Sciatic nerve (tissue), 2 donors: ENCODE results near the gene KRT74. TPM values are rescaled to one million over a fixed set of nuclear protein-coding genes. Genes with fewer than 3 reads are reported as not detected.

Experiments
- ATAC-seq: fragments of 200-7000 bp; cut with Tn5 transposase; one replicate; pipeline ENCODE4 v1.9.1; 2020; ENCODE audit warnings: mild to moderate bottlenecking, moderate library complexity
- DNase-seq: peaks from one replicate; pipeline ENCODE4 v3.0.0-alpha.2; 2020; ENCODE audit warnings: low spot score
- intact Hi-C: fragments of 100-400 bp; cut with DNase I; formaldehyde crosslinking; loops from one replicate; pipeline ENCODE4 v1.14.2; 2022
- total RNA-seq: library from RNA; stranded (reverse); fragmentation: NEBNext Ultra II Directional; extraction: Animal tissue kit (Norgen Biotek cat#: 25700); gene quantifications from one replicate; pipeline ENCODE4 v1.2.1, GENCODE V29; 2021
- donor health status: DM: no; HTN: no; CAD: no.
- donor health status: DM: no; HTN: no; CAD: no.

KRT74 gene
- not detected for total RNA-seq

- ATAC-seq (no peak), DNase-seq (peak; percentile 30)
- intact Hi-C loops, result no loop called here
Observed at GRCh38 chr12:52573743-52574142, at the start of gene KRT74. KRT74 (minus strand) TSS chr12:52573843; CDS start chr12:52573777, 66 bp downstream.

GRCh38 chr12:52622349-52622748 is 48.7 kb upstream of the KRT74 start:
- intact Hi-C loops, result no loop called here
- no peak for DNase-seq
- ATAC-seq, result no peak

GRCh38 chr12:52618866-52619265 is 45.2 kb upstream of the KRT74 start:
- ATAC-seq (no peak), DNase-seq (no peak)
- intact Hi-C loops, result no loop called here

DNA sequence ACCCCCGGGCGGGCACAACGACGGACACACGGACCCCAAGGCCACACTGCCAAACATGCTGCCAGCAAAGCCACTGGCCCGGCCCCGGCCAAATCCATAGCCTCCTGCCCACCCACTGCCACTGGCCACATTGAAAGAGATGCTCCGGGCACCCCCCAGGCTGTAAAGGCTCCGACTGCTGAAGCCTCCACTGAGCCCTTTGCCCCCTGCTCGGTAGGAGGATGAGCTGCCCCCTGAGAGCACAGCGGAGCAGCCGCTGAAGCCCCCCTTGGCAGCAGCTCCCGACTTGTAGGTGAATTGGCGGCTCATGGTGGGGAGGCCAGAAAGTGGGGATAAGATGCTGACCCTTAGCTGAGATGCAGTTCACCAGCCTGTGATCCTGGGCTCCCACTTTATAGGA is 44.6 kb upstream of the KRT74 start, which contains the start of gene KRT73:
TSS of gene KRT73 (minus strand) at position 344 of the 400 bp plus-strand sequence. CDS start at position 309, 35 bp downstream.
- DNase-seq (no peak), ATAC-seq (no peak)
- intact Hi-C loops, result no loop called here

- intact Hi-C loops, result no loop called here
- no peak for DNase-seq
Observed at GRCh38 chr12:52617403-52617785, 43.8 kb upstream of the KRT74 start.

GRCh38 chr12:52616680-52617402 is 43.2 kb upstream of the KRT74 start:
- intact Hi-C loops, result no loop called here
- no peak for ATAC-seq

More at GRCh38 chr12:52617403-52617785, 43.8 kb upstream of the KRT74 start:
- ATAC-seq, result no peak

GRCh38 chr12:52615912-52616311 is 42.3 kb upstream of the KRT74 start:
- DNase-seq (no peak), ATAC-seq (no peak)
- intact Hi-C loops, result no loop called here

More at GRCh38 chr12:52616680-52617402, 43.2 kb upstream of the KRT74 start:
- no peak for DNase-seq

DNA sequence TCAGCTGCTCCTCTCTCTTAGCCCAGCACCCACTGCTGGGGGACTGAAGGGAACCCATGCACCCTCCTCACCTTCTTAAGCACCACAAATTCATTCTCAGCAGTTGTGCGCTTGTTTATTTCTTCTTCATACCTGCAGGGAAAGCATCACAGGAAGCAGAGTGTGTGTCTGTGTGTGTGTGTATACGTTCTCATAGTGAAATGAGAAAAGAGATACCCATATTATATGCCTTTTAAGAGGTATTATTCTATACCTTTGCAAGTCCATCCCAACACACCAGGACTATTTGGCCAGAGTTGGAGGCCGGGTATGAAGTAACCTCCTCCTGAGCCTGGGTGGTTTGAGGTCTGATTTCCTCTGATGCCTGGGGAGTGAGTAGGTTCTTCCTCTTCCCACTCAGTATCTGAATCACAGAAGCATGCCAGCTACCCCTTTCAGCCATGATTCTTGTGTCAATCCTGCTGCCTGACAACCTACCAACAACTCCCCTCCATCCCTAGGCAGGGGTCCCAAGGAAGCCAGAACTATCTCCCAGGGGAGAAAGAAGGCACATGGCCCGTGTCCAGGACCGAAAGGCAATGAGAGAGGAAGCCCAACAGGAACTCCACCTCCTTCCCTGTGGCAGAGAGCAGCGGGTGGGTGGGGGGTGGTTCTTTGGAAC is 41.7 kb upstream of the KRT74 start:
- DNase-seq (no peak), ATAC-seq (no peak)

DNA sequence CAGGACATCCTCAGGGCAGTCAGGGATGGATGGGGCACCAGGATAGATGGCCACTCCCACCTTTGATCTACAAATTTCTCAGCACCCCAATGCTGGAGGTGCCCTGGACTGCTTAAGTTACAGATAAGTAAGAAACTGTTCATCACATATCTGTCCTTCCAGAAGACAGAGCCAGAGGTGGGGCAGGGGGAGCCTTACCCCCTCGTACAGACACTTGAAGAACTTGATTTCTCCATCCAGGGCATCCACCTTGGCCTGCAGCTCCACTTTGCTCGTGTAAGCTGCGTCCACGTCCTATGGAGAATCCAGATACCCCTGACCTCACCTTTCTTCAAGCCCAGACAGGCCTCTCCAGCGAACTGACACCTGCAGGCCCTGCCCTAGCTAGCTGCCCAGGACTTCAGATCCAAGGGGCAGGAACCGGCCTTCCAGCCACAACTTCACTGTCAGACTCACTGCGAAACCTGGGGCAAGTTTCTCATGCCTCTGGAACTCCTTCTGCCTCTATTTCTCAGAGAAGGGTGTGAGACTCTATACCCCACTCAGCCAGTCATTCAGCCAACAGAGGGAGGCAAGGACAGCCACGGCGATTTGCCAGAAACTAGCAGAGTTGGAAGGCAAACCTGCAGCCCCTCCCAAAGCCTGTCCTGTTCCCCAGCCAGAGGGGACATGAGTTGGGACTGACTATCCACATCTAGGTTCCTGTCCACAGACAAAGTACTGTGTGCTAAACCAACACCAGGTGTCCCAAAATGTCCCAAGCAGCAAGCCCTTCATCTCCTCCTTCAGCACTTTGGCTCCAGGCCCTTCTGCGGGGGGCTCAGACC is 41.0 kb upstream of the KRT74 start:
- intact Hi-C loops, result no loop called here
- ATAC-seq (no peak), DNase-seq (no peak)

More for the DNA sequence above, 41.7 kb upstream of the KRT74 start:
- intact Hi-C loops, result no loop called here

DNA sequence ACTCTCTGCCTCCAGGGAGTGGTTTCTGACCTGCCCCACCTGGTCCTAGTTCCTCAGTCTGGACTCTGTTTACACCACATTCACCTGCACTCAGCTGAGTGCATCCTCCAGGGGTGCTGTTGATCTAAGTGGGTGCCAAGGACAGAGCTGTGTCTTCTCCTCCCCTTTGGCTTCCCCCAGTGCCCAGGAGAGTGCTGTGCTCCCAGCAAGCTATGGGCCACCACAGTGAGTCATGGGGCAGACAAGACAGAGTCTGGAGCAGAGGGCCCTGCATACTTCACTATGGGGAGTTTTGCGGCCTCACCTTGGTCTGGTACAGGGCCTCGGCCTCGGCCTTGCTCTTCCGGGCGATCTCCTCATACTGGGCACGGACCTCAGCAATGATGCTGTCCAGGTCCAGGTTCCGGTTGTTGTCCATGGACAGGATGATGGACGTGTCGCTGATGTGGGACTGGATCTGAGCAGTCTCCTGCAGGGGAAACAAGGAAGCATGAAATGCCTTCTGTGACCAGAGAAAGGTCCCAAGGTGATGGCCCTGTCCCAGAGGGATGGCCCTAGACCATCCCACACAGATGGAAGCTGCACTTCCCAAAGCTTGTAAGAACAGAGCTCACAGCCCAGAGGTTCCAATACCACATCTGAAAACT is 39.9 kb upstream of the KRT74 start:
- ATAC-seq (no peak), DNase-seq (no peak)
- intact Hi-C loops, result no loop called here

- intact Hi-C loops, result no loop called here
- ATAC-seq, result no peak
- DNase-seq, result no peak
Observed at GRCh38 chr12:52612431-52613383, 39.1 kb upstream of the KRT74 start.

DNA sequence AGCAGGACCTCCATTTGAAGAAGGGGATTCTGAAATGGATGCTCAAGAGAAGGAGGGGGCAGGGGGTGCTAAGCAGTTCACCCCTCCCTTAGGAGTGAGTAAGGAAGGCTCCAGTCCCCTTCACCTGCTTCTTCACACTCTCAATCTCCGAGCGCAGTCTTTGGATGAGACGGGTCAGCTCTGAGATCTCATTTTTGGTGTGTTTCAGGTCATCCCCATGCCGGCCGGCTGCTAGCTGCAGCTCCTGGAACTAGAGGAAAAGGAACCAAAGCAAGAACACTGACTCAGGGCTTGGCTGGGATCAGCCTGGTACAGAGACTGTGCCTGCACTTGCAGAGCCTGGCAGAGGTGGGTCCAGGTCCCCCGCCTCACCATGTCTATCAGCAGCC is 37.4 kb upstream of the KRT74 start:
- intact Hi-C loops, result no loop called here
- DNase-seq (no peak), ATAC-seq (no peak)

GRCh38 chr12:52608826-52609630 is 35.4 kb upstream of the KRT74 start:
- no peak for ATAC-seq
- intact Hi-C loops, result no loop called here

DNA sequence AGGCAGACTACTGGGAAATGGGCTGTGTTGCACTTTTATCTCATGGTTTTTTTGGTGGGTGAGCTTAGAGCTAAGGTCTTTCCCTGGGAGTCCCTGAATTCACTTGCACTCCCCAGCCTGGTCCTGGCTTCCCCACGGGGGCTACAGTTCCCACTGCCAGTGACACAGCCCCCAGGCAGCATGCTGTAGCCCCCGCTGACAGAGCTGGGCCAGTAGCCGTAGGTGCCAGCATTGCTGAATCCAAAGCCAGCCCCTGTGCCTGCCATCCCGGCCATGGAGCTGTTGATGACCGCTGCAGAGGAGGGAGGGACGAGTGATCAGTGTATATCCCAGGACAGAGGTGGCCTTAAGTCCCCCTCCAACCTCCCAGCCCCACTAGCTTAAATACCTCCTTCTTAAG is 34.5 kb upstream of the KRT74 start:
- DNase-seq, result no peak
- intact Hi-C loops, result no loop called here
- ATAC-seq, result no peak

More at GRCh38 chr12:52608826-52609630, 35.4 kb upstream of the KRT74 start:
- no peak for DNase-seq

GRCh38 chr12:52607314-52607713 is 33.7 kb upstream of the KRT74 start:
- ATAC-seq (no peak), DNase-seq (no peak)
- intact Hi-C loops, result no loop called here

GRCh38 chr12:52606581-52607218 is 33.1 kb upstream of the KRT74 start:
- ATAC-seq, result no peak
- intact Hi-C loops, result no loop called here
- no peak for DNase-seq

DNA sequence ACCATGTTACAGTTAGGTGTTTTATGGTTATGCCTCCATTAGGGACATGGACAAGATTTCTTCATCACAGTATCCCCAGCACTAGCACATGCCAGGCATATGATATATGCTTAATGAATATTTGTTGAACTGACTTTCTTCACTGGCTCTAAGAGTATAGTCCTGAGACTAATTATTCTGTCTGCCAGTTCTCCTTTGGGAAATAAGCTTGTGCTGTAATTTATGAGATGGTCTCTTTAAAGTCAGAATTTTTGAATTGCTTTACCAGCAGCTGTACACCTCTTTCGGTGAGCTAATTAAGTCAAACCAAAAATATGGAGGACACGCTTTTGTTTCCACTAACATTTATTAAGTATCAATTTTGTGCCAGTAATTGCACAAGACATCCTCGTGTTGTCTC is 32.5 kb upstream of the KRT74 start:
- intact Hi-C loops, result no loop called here
- DNase-seq (no peak), ATAC-seq (no peak)
